Neutrophil (primary cell): ENCODE results near the gene LRRC4C.

Source experiments
- H3K27ac ChIP-seq: fragments of 200-600 bp; sonication (generic); 2 replicates; pipeline ENCODE4 v1.5.1; 2016; ENCODE audit warnings: mild to moderate bottlenecking, moderate library complexity
- H3K27me3 ChIP-seq: fragments of 200-600 bp; sonication (generic); 2 replicates; pipeline ENCODE4 v1.6.0; 2016; ENCODE audit warnings: mild to moderate bottlenecking
- H3K36me3 ChIP-seq: fragments of 200-600 bp; sonication (generic); 2 replicates; pipeline ENCODE4 v1.5.1; 2017
- H3K4me1 ChIP-seq, 2 experiments: fragments of 200-600 bp in 1 of 2; sonication (generic) in 1 of 2; 1 replicate in 1 of 2; 2 replicates in 1 of 2; pipeline versions ENCODE4 v1.5.1 to v1.6.1; 2013 to 2016; ENCODE audit warnings: low read depth in 1 of 2, low read length in 1 of 2, mild to moderate bottlenecking in 1 of 2, moderate library complexity in 1 of 2; ENCODE audit not compliant: control insufficient read depth in 1 of 2, insufficient read depth in 1 of 2
- H3K4me3 ChIP-seq, 2 experiments: fragments of 200-600 bp in 1 of 2; sonication (generic) in 1 of 2; 1 replicate in 1 of 2; 2 replicates in 1 of 2; pipeline ENCODE4 v1.5.1; 2013 to 2016; ENCODE audit warnings: low read depth in 1 of 2, low read length in 1 of 2, mild to moderate bottlenecking in 1 of 2, moderate library complexity in 1 of 2
- H3K9me3 ChIP-seq: fragments of 200-600 bp; sonication (generic); 2 replicates; pipeline ENCODE4 v1.5.1; 2016
- TF ChIP-seq, protein P1 (sequence below): fragments of 200-600 bp; sonication (generic); IDR thresholded peaks from 2 replicates; pipeline ENCODE4 v1.5.1; 2016; ENCODE audit warnings: antibody characterized with exemption

LRRC4C gene

GRCh38 chr11:41328324-41328723 is 131.1 kb downstream of the LRRC4C start:
- TF ChIP-seq, protein P1, sequence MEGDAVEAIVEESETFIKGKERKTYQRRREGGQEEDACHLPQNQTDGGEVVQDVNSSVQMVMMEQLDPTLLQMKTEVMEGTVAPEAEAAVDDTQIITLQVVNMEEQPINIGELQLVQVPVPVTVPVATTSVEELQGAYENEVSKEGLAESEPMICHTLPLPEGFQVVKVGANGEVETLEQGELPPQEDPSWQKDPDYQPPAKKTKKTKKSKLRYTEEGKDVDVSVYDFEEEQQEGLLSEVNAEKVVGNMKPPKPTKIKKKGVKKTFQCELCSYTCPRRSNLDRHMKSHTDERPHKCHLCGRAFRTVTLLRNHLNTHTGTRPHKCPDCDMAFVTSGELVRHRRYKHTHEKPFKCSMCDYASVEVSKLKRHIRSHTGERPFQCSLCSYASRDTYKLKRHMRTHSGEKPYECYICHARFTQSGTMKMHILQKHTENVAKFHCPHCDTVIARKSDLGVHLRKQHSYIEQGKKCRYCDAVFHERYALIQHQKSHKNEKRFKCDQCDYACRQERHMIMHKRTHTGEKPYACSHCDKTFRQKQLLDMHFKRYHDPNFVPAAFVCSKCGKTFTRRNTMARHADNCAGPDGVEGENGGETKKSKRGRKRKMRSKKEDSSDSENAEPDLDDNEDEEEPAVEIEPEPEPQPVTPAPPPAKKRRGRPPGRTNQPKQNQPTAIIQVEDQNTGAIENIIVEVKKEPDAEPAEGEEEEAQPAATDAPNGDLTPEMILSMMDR, result no peak
- H3K9me3 ChIP-seq, result no peaks in the 10 kb centered on the region

GRCh38 chr11:41323446-41323845 is 136.0 kb downstream of the LRRC4C start:
- H3K4me1 ChIP-seq, result no peaks in the 10 kb centered on the region
- TF ChIP-seq, protein P1, result no peak
- no peak overlapping the region for H3K27ac ChIP-seq
- no peaks in the 10 kb centered on the region for H3K9me3 ChIP-seq
- H3K4me3 ChIP-seq, result no peak overlapping the region
- H3K36me3 ChIP-seq, result no peaks in the 10 kb centered on the region
- H3K27me3 ChIP-seq, result no peaks in the 10 kb centered on the region

More at GRCh38 chr11:41328324-41328723, 131.1 kb downstream of the LRRC4C start:
- Histone ChIP-seq H3K4me1 (no peaks in the 10 kb centered on the region), H3K36me3 (no peaks in the 10 kb centered on the region), H3K4me3 (no peak overlapping the region), H3K27me3 (no peaks in the 10 kb centered on the region), H3K27ac (no peak overlapping the region)

DNA sequence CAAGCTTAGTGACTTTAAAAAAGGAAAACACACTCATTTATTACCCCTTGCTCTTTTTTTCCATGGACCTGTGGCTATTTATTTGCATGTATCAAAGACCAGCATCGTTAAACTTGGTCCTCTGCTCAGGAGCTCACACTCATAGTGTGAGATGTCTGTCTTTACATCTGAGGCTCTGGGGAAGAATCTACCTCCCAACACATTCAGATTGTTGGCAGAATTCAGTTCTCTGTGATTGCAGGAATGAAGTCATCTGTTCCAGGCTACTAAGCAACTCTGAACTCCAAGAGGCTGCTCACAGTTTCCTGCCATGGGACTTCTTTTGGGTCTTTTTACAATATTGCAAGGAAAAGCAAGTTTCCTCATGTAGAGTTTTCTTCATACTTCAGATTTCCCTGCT is 138.8 kb downstream of the LRRC4C start:
- H3K9me3 ChIP-seq, result no peaks in the 10 kb centered on the region
- H3K36me3 ChIP-seq, result no peaks in the 10 kb centered on the region
- H3K27ac ChIP-seq, result no peak overlapping the region
- no peaks in the 10 kb centered on the region for H3K27me3 ChIP-seq
- H3K4me1 ChIP-seq, result no peaks in the 10 kb centered on the region
- no peak overlapping the region for H3K4me3 ChIP-seq
- TF ChIP-seq, protein P1, result no peak

DNA sequence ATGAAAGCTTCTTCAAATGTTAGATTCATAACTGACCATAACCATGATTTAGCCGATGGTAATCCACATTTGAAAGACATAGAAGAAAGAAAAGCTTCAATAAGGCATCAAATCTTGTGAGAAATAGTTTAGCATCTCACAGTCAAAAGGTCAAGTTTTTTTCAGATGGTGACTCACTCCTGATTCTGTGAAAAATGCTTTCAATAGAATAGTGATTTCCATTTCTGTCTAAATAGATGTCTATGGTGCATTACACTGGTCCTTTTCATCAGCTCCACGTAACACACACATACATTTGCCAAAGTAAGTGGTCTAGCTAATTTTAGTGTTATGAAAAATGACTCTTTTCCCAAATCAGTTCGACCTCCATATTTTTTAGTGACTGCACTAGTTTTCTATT is 139.2 kb downstream of the LRRC4C start:
- Histone ChIP-seq H3K4me3 (no peak overlapping the region), H3K27me3 (no peaks in the 10 kb centered on the region), H3K4me1 (no peaks in the 10 kb centered on the region), H3K36me3 (no peaks in the 10 kb centered on the region), H3K27ac (no peak overlapping the region), H3K9me3 (no peaks in the 10 kb centered on the region)
- TF ChIP-seq, protein P1, result no peak

DNA sequence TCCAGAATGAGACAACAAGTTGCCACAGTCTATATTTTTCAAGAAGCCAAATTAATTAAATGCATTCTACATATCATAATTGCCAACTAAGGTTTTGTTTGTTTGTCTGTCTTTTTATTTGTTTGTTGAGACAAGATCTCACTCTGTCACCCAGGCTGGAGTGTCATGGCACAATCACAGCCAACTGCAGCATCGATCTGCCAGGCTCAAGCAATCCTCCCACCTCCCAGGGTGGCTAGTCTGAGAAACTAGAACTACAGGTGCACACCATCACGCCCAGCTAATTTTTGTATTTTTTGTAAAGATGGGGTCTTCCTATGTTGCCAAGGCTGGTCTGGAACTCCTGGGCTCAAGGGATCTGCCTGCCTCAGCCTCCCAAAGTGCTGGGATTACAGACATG is 140.0 kb downstream of the LRRC4C start:
- H3K27me3 ChIP-seq, result no peaks in the 10 kb centered on the region

More for the DNA sequence above, 140.0 kb downstream of the LRRC4C start:
- Histone ChIP-seq H3K36me3 (no peaks in the 10 kb centered on the region), H3K4me3 (no peak overlapping the region), H3K4me1 (no peaks in the 10 kb centered on the region), H3K9me3 (no peaks in the 10 kb centered on the region), H3K27ac (no peak overlapping the region)
- TF ChIP-seq, protein P1, result no peak
